T-helper 17 cell (primary cell): Measurements from ENCODE around the gene HOXA4. TPM values are rescaled to one million over a fixed set of nuclear protein-coding genes. Genes with fewer than 3 reads are reported as not detected.
A peak's percentile ranks its signal among the peaks of the same experiment; 100 is the strongest.

Source experiments
- ATAC-seq: fragments of 150-1000 bp; cut with Tn5 transposase; 2 replicates; pipeline ENCODE4 v1.10.0; 2021; ENCODE audit warnings: mild to moderate bottlenecking, moderate library complexity
- DNase-seq, 3 donors: peaks; one replicate each; pipeline versions ENCODE4 v3.0.0 to v3.0.0-alpha.2; 2020 to 2021
- H3K9me3 ChIP-seq: one replicate; pipeline ENCODE4 v1.7.0; 2013; ENCODE audit warnings: low read length, mild to moderate bottlenecking; ENCODE audit not compliant: control insufficient read depth, poor library complexity, severe bottlenecking
- H3K27ac Mint-ChIP-seq: one replicate; pipeline ENCODE4 v1.8.0; 2022; ENCODE audit warnings: mild to moderate bottlenecking, moderate library complexity, mixed read lengths
- H3K27me3 Mint-ChIP-seq: one replicate; pipeline ENCODE4 v1.8.0; 2022; ENCODE audit warnings: mixed read lengths
- H3K36me3 Mint-ChIP-seq: one replicate; pipeline ENCODE4 v1.8.0; 2022; ENCODE audit warnings: low read depth, mixed read lengths
- H3K4me1 Mint-ChIP-seq: one replicate; pipeline ENCODE4 v1.8.0; 2022; ENCODE audit warnings: mild to moderate bottlenecking, mixed read lengths
- H3K4me3 Mint-ChIP-seq: one replicate; pipeline ENCODE4 v1.8.0; 2022; ENCODE audit warnings: mild to moderate bottlenecking, moderate library complexity, mixed read lengths
- total RNA-seq, 4 donors: library from RNA in 2 of 4; stranded (reverse) in 2 of 4; gene quantifications; one replicate each; pipeline ENCODE4 v1.2.3 and lab custom pipeline; 2022 to 2026

HOXA4 gene
- total RNA-seq, 2 donors from 2014 or later: 0.26 TPM; not detected in 1

DNA sequence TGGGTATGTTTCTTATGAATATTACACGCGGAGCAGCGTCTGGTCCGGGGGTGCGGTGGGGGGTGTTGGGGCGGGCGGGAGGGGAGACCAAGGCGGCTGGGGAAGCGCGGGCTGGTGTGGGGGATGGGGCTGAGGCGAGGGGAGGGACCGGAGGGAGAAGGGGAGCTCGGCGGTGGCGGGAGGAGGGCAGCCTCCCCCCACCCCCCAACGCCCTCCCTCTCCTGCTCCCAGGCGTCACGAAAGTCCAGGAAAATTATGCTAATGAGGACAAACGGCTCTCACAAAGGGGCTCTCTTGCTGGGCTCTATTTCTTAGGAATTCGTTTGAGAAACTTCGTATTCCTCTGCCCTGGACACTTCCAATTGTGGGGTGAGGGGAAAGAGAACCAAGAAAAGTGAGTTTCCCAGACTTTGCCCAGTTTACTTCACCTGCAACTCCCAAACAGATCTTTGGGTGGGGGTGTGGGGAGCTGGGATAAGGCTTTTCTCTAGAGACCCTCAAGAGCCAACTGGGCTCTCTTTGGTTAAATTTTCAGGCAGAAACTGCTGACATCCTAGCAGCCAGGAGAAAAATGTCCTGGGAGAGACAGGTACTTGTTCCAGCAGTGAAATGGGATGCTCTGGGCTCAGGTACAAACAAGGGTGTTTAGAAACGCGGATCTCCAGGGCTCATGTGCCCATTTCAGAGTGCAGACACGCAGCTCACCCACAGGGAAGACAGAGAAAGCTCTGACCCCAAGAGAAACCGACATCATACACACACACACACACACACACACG lies 16.4 kb downstream of the HOXA4 start:
- DNase-seq: no peak
- Mint-ChIP-seq H3K4me1 (no peaks in the 10 kb centered on the region), H3K36me3 (no peaks in the 10 kb centered on the region), H3K4me3 (no peak overlapping the region), H3K27me3 (peaks cover 28% of the 10 kb centered on the region), H3K27ac (no peak overlapping the region)
- H3K9me3 ChIP-seq: no peaks in the 10 kb centered on the region
- no peak for ATAC-seq

DNA sequence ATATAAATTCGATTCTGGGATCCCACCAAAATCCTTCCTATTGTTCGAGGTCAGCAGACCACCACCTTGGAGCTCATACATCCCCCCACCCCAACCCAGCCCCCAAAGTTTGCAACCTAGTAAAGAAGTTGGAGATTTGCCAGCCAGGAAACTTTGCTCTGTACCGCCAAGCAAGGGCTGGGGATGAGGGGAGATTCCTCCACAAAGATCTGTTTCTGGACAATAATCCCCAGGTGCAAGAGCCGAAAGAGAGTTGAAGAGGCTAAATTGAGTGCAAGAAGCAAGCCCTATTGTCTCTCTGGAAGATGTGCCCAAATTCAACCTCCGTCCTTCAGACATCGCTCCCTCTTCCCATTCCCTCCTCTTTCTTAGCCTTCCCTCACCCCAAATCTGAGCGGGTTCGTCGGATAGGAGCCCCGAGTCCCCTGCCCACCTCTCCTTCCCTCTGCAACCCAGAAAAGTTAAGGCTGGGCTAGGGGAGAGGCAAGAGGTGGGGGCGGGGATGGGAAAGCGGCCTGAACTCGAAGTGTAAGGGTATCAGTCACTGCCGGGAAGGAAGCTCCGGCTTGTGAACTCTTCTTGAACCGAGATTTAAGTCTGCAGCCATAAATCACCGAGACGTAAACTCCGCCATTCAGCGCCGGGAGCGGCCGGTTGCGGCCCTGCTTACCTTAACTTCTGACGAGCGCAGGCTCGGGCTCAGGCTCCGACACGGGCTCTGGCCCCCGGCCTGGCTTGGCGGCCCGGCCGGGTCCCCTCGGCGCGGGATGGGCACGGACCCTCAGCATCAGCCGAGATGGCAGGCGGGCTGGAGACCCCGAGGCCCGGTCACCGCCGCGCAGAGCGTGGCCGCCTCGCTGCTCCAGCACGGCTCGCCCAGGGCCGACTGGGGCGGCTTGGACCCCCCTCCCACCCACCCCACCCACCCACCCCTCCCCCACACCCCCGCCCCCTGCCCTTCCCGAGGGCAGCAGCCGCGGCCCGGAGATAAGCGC lies 17.3 kb downstream of the HOXA4 start:
- no peak for ATAC-seq

DNA sequence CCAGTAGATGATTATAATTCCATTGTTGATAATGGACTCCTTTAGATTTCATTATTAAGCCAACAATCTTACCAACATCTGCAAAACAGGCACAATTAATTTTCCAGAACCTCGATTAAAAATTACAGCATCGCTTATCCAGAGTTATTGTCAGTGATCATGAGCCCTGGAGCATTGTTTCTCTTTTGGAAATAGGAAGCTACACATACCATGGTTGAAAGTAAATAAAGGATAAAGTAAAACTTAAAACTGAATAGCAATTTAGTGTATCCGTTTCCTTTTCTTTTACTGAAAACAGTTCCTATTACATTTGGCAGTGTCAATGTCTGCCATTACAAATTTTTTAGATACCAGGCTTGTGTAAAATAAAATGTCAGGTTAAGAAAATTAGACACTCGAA lies 18.2 kb downstream of the HOXA4 start:
- H3K27ac Mint-ChIP-seq: no peak overlapping the region
- H3K4me1 Mint-ChIP-seq: no peaks in the 10 kb centered on the region
- no peaks in the 10 kb centered on the region for H3K36me3 Mint-ChIP-seq
- DNase-seq (no peak), ATAC-seq (no peak)
- H3K9me3 ChIP-seq: no peaks in the 10 kb centered on the region
- no peak overlapping the region for H3K4me3 Mint-ChIP-seq
- H3K27me3 Mint-ChIP-seq: peaks cover 16% of the 10 kb centered on the region

More for the DNA sequence above, 17.3 kb downstream of the HOXA4 start:
- no peaks in the 10 kb centered on the region for H3K36me3 Mint-ChIP-seq
- H3K4me3 Mint-ChIP-seq: no peak overlapping the region
- H3K4me1 Mint-ChIP-seq: no peaks in the 10 kb centered on the region
- peaks cover 21% of the 10 kb centered on the region for H3K27me3 Mint-ChIP-seq
- no peaks in the 10 kb centered on the region for H3K9me3 ChIP-seq
- DNase-seq: no peak
- H3K27ac Mint-ChIP-seq: no peak overlapping the region

DNA sequence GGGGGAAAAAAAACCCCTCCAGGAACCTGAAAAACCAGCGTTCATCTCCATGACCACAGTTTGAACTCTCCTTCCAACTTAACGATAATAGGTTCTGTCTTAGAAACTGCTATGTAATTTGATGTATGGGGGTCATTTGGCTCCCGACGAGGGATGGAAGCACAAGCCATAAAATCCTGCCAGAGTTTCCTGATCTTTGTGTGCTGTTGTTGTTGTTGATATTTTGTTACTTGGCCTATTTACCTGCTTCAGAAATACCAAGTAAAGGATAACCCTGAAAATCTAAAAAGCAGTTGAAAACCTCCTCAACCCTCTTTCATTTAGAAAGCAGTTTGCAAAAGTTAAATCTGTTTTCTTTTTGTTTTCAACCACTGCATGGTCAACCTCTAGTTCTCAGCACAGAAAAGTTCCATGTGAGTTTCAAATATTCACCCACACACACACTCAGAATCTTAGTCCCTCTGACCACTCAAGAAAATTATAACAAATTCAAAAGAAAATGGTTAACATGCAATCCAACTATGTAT lies 18.7 kb downstream of the HOXA4 start:
- Mint-ChIP-seq H3K4me3 (no peak overlapping the region), H3K36me3 (no peaks in the 10 kb centered on the region), H3K27ac (no peak overlapping the region), H3K27me3 (peaks cover 11% of the 10 kb centered on the region), H3K4me1 (no peaks in the 10 kb centered on the region)
- DNase-seq (no peak), ATAC-seq (no peak)
- H3K9me3 ChIP-seq: no peaks in the 10 kb centered on the region

DNA sequence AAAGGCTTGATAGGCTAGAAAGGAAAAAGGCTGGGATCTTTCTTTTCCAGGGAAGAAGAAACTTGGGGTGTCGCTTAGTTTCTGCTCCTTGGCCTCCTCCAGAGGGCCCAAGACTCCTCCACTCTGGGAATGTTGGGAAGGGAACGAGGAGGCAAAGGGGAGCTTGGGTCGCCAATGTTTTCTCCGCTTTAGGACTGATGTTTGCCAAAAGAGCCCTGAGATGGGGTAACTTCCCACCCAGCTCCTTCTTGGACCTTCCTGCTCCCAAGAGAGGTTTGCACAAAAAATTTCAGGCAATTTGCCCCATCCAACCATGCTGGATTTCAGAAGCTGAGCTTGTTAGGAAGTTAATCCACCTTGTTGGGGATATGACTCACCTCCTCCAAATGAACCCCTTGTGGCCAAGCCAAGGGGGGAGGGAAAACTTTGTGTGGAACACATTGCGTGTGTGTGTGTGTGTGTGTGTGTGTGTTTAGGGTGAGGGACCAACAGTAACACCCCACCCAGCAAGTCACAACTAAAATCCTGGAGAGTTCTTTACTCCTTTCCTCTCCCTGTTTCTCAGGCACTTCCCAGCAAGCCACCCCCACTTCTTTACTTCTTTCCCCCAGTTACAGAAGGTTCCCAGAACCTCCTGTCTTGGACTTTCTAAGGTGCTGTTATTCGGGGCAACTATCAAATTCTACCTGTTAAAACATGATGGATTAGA lies 19.4 kb downstream of the HOXA4 start:
- H3K4me3 Mint-ChIP-seq: no peak overlapping the region
- H3K27ac Mint-ChIP-seq: no peak overlapping the region
- no peak for DNase-seq
- H3K9me3 ChIP-seq: no peaks in the 10 kb centered on the region
- H3K27me3 Mint-ChIP-seq: peaks cover 9% of the 10 kb centered on the region
- no peaks in the 10 kb centered on the region for H3K36me3 Mint-ChIP-seq
- H3K4me1 Mint-ChIP-seq: no peaks in the 10 kb centered on the region
- ATAC-seq: no peak

DNA sequence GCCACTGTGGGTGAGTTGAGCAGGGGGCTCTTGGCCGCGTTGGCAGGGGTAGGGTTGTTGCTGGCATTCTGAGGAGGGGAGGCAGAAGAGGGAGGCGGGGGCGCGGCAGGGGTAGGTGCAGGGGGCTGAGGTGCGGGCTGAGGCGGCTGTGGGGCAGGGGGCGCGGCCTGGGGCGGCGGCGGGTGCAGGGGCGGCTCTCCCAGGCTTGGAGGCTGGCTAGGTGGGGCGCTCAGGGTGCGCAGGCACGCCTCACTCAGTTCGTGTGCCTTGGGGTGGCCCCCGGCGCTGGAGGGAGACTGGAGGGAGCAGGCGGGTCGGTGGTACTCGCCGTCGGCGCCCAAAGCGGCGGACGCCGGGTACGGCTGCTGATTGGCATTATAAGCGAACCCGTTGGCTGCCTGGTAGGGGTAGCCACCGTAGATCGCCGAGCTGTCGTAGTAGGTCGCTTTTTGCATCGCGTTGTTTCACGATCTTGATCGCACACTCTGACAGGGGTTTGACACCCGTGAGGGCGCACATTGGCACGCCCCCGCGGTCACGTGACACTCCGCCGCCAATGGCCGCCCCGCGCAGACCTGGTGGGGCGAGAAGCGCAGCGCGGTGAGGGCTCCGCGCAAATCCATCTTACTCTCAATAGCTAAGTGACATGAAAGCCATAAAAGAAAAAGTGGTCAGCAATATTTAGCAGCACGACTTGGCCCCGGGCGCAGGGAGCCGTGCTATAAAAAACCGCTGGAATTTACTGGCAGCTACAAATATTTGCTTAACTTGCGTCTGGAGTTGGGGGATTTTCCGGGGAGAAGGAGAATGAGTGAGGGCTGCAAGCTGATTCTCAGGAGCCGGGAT lies 20.1 kb downstream of the HOXA4 start:
- H3K27me3 Mint-ChIP-seq: peaks cover 11% of the 10 kb centered on the region
- ATAC-seq (no peak), DNase-seq (no peak)
- no peaks in the 10 kb centered on the region for H3K9me3 ChIP-seq
- no peaks in the 10 kb centered on the region for H3K4me1 Mint-ChIP-seq
- H3K27ac Mint-ChIP-seq: no peak overlapping the region
- H3K4me3 Mint-ChIP-seq: no peak overlapping the region
- H3K36me3 Mint-ChIP-seq: no peaks in the 10 kb centered on the region

DNA sequence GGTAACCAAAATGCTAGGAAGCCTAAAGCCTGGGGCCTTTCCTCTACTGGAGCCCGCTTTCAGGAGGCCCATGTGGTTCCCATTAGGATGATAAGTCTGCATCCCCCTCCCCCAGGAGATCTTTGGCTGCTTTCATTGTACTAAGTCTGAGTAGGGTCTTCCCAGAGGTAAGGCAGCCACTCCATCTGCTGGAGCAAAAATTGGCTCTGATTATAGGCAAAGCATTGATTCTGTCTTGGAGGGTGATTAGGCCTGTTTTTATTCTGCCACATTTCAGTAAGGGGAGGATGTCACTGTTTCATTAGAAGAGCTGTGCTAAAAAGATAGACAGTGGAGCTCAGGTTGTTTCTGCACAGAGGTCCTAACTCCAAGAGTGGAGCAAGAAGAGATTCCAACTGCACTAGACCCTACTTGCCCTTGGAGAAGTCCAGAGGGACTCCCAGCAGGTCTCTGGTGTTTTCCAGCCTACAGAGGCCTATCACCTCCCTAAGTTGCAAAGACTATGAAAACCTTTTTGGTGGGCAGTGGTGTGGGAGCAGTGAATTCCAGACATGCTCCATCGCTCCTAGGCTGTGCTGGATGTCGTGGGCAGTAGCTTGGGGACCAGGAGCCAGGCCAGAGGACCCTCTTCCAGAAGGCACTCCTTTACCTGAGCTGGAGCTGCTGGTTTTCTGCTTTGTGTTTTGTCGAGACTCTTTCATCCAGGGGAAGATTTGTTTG lies 20.9 kb downstream of the HOXA4 start:
- H3K4me1 Mint-ChIP-seq: no peaks in the 10 kb centered on the region
- no peaks in the 10 kb centered on the region for H3K36me3 Mint-ChIP-seq
- no peaks in the 10 kb centered on the region for H3K9me3 ChIP-seq
- ATAC-seq: no peak
- H3K27me3 Mint-ChIP-seq: peaks cover 13% of the 10 kb centered on the region
- peak overlapping the region; percentile 15 for H3K4me3 Mint-ChIP-seq
- DNase-seq: no peak
- no peak overlapping the region for H3K27ac Mint-ChIP-seq

DNA sequence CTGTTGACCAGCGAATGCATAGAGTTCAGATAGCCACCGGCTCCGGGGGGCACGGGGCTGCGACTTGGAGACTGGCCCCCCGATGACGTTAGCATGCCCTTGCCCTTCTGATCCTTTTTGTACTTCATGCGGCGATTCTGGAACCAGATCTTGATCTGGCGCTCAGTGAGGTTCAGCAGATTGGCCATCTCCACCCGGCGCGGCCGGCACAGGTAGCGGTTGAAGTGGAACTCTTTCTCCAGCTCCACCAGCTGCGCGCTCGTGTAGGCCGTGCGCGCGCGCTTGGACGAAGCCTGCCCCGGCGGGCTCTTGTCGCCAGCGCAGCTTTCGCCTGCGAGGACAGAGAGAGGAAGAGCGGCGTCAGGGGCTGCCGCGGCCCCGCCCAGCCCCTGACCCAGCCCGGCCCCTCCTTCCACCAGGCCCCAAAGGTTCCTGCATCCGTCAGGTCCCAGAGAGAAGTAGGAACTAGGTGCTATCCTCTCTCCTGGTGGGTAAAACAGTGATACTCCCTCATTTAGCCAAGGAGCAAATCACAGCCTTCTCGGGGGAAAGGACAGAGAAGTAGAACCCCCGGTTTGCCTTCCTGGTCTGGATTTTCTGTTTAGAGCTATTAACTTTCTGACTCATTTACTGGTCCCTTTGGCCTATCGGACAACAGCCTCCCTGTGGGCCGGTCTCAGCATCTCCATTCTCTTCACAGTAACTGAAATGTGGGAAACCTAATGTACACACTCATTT lies 22.0 kb downstream of the HOXA4 start:
- no peak overlapping the region for H3K27ac Mint-ChIP-seq
- DNase-seq (no peak), ATAC-seq (no peak)
- no peaks in the 10 kb centered on the region for H3K36me3 Mint-ChIP-seq
- H3K27me3 Mint-ChIP-seq: peaks cover 22% of the 10 kb centered on the region
- peaks cover 2% of the 10 kb centered on the region for H3K4me1 Mint-ChIP-seq
- H3K9me3 ChIP-seq: no peaks in the 10 kb centered on the region
- H3K4me3 Mint-ChIP-seq: no peak overlapping the region

DNA sequence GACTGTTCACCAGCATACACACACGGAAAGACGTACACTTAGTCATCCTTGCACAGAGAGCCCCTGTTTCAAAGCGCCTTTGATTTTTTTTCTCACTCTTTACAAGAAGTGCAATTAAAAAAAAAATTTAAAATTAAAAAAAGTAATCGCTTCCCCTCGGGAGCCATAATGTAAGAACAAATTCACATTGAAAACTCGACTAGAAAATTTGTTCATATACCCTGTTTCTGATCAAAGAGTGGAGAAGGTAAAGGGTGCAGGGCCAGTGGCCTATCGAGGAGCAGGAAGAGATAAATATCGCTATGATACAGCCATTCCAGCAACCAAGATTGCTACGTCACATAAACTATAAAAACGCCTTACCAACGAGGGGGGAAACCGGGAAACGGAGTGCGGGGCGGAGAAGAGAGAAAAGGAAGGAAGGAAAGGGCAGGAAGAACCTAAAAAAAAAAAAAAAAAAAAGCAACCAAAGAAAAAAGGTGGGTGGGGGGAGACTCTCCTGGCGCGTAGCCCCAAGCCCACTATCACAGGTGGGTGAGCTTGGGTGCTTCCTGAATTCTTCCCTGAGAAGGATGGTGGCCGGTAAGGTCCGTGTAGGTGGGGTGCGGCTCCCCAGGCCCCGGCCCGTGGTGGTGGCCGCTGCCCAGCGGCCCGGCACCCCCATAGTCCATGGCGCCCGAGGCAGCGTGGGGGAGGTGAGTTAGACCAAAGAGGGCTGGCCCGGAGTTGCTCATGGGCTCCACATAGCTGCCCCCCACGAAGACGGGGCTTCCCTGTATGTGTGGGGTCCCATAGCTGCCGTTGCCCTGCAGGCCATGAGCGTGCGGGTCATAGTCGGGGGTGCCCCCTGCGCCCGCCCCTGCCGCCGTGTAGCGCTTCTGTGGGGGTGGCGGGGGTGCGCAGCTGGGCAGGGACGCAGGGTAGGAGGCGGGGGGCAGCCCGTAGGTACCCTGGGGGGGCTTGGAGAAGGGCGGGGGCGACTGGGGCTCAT lies 22.9 kb downstream of the HOXA4 start:
- no peak overlapping the region for H3K27ac Mint-ChIP-seq
- no peak overlapping the region for H3K4me3 Mint-ChIP-seq
- ATAC-seq: no peak
- peaks cover 5% of the 10 kb centered on the region for H3K36me3 Mint-ChIP-seq
- no peaks in the 10 kb centered on the region for H3K9me3 ChIP-seq
- H3K27me3 Mint-ChIP-seq: peaks cover 30% of the 10 kb centered on the region
- H3K4me1 Mint-ChIP-seq: peaks cover 6% of the 10 kb centered on the region
- DNase-seq: no peak

DNA sequence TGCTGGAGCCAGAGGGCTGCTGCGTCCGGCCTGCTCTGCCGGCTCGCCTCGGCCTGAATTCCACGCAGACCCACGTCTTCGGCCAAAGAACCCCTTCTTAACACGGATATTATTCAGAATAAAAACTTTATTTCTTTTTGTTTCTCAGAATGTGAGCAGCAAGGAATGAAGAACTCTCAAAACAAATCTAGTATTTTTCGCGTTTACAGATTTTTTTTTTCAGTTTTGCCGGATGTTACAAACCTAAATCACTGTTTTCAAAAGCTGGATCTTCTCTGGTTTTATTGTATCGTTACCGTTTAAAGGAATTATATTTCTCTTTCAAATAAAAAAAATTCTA lies 23.7 kb downstream of the HOXA4 start:
- no peak overlapping the region for H3K4me3 Mint-ChIP-seq
- peaks cover 10% of the 10 kb centered on the region for H3K4me1 Mint-ChIP-seq
- peaks cover 38% of the 10 kb centered on the region for H3K27me3 Mint-ChIP-seq
- H3K27ac Mint-ChIP-seq: no peak overlapping the region
- ATAC-seq: no peak
- H3K36me3 Mint-ChIP-seq: peaks cover 6% of the 10 kb centered on the region
- no peak for DNase-seq
- no peaks in the 10 kb centered on the region for H3K9me3 ChIP-seq
